Upper lobe of left lung (tissue), 6 donors: ENCODE data around the gene REM1. TPM values are rescaled to one million over a fixed set of nuclear protein-coding genes. Genes with fewer than 3 reads are reported as not detected.

Experiments used
- ATAC-seq, 2 donors: fragments of 200-7000 bp; cut with Tn5 transposase; one replicate each; pipeline ENCODE4 v1.9.1; 2022; ENCODE audit warnings: mild to moderate bottlenecking in 2 of 2, moderate library complexity in 2 of 2; ENCODE audit not compliant: low FRiP score in 2 of 2
- DNase-seq, 2 donors: peaks; one replicate each; pipeline ENCODE4 v3.0.0-alpha.2; 2019 to 2020
- H3K27ac ChIP-seq, 4 donors: fragments of 200-600 bp; sonication (generic); one replicate each; pipeline ENCODE4 v1.5.1; 2016 to 2019
- H3K27me3 ChIP-seq, 4 donors: fragments of 200-600 bp; sonication (generic); one replicate each; pipeline ENCODE4 v1.5.1; 2017 to 2019
- H3K36me3 ChIP-seq, 4 donors: fragments of 200-600 bp; sonication (generic); one replicate each; pipeline ENCODE4 v1.5.1; 2016 to 2019
- H3K4me1 ChIP-seq, 4 donors: fragments of 200-600 bp; sonication (generic); one replicate each; pipeline ENCODE4 v1.5.1; 2018 to 2019
- H3K4me3 ChIP-seq, 4 donors: fragments of 200-600 bp; sonication (generic); one replicate each; pipeline ENCODE4 v1.5.1; 2017 to 2019; ENCODE audit warnings: mild to moderate bottlenecking in 2 of 4, moderate library complexity in 1 of 4
- H3K9me3 ChIP-seq, 4 donors: fragments of 200-600 bp; sonication (generic); one replicate each; pipeline ENCODE4 v1.5.1; 2018 to 2019
- EP300 ChIP-seq, 4 donors: sonication (generic); formaldehyde crosslinking; IDR thresholded peaks; one replicate each; pipeline ENCODE4 v1.5.1; 2017; ENCODE audit warnings: antibody characterized with exemption in 4 of 4, control low read depth in 2 of 4
- POLR2A ChIP-seq, 4 donors: fragments of 450-650 bp; IDR thresholded peaks; one replicate each; pipeline ENCODE4 v1.5.1; 2016 to 2017; ENCODE audit warnings: antibody characterized with exemption in 4 of 4, mild to moderate bottlenecking in 2 of 4
- POLR2AphosphoS5 ChIP-seq, 2 donors: sonication (generic); formaldehyde crosslinking; IDR thresholded peaks; one replicate each; pipeline ENCODE4 v1.5.1; 2017; ENCODE audit warnings: antibody characterized with exemption in 2 of 2
- WGBS, 2 donors: methylation state at CpG; one replicate each; pipeline ENCODE4 v1.1.5; 2017 to 2018; 5-methylcytosine and 5-hydroxymethylcytosine counted together
- total RNA-seq, 6 donors: library from RNA; depleted of rRNA in 4 of 6; stranded (reverse); fragments of >200 nt in 4 of 6; gene quantifications; one replicate each; pipeline versions ENCODE4 v1.1.0 to v1.2.1, GENCODE V29; 2016 to 2021
- TF ChIP-seq, protein P1 (sequence below), 6 experiments: fragments of 450-650 bp in 4 of 6; fragments of 200-600 bp in 2 of 6; sonication (generic) in 2 of 6; IDR thresholded peaks; one replicate each; pipeline ENCODE4 v1.5.1; 2016 to 2019; ENCODE audit warnings: antibody characterized with exemption in 6 of 6
- donor health status: DM: no; HTN: no; CAD: no; lungs with moderate emphysema.
- donor health status: DM: no; HTN: yes; CAD: no; lungs with severe emphysema.

The REM1 gene
- total RNA-seq, 6 donors from 2014 or later: 0.30 to 9.5 (median 2.2) TPM

GRCh38 chr20:31488115-31488514 is 13.0 kb downstream of the REM1 start:
- H3K4me3 ChIP-seq: no peak overlapping the region
- H3K9me3 ChIP-seq: peaks cover 0 to 4% (median 0%) of the 10 kb centered on the region in 4 donors
- TF ChIP-seq POLR2AphosphoS5 (IDR thresholded peaks at IDR 0.05): no peak
- no peak for TF ChIP-seq EP300 (IDR thresholded peaks at IDR 0.05)
- TF ChIP-seq, protein P1, sequence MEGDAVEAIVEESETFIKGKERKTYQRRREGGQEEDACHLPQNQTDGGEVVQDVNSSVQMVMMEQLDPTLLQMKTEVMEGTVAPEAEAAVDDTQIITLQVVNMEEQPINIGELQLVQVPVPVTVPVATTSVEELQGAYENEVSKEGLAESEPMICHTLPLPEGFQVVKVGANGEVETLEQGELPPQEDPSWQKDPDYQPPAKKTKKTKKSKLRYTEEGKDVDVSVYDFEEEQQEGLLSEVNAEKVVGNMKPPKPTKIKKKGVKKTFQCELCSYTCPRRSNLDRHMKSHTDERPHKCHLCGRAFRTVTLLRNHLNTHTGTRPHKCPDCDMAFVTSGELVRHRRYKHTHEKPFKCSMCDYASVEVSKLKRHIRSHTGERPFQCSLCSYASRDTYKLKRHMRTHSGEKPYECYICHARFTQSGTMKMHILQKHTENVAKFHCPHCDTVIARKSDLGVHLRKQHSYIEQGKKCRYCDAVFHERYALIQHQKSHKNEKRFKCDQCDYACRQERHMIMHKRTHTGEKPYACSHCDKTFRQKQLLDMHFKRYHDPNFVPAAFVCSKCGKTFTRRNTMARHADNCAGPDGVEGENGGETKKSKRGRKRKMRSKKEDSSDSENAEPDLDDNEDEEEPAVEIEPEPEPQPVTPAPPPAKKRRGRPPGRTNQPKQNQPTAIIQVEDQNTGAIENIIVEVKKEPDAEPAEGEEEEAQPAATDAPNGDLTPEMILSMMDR (IDR thresholded peaks at IDR 0.05): no peak
- TF ChIP-seq POLR2A (IDR thresholded peaks at IDR 0.05): no peak
- H3K36me3 ChIP-seq: no peaks in the 10 kb centered on the region
- 86 to 91% methylated on average over 1 to 2 of the region's 2 CpGs for WGBS, 2 donors
- H3K4me1 ChIP-seq: peaks cover 0 to 7% (median 3%) of the 10 kb centered on the region in 4 donors
- DNase-seq (no peak), ATAC-seq (no peak)
- H3K27me3 ChIP-seq: peaks cover 0 to 7% (median 3%) of the 10 kb centered on the region in 4 donors
- no peak overlapping the region for H3K27ac ChIP-seq

DNA sequence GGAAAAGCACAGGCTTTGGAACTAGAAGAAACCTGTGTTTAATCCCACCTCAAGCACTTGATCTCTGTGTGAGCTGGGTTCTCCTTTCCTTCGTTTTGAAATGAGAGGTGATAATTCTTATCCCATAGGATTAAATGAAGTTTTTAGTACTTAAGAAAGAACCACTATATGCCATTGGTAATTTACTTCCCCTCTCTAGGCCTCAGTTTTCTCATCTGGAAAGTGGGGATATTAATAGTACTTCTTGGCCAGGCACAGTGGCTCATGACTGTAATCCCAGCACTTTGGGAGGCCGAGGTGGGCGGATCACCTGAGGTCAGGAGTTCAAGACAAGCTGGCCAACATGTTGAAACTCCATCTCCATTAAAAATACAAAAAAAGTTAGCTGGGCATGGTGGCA is 14.1 kb downstream of the REM1 start:
- H3K4me3 ChIP-seq: no peak overlapping the region
- no peak for ATAC-seq
- peaks cover 0 to 7% (median 3%) of the 10 kb centered on the region in 4 donors for H3K4me1 ChIP-seq
- peaks cover 0 to 6% (median 2%) of the 10 kb centered on the region in 4 donors for H3K27me3 ChIP-seq
- DNase-seq: no peak
- peaks cover 0 to 3% (median 0%) of the 10 kb centered on the region in 4 donors for H3K9me3 ChIP-seq
- WGBS, 2 donors: 78 to 88% methylated on average over 3 of the region's 3 CpGs
- no peaks in the 10 kb centered on the region for H3K36me3 ChIP-seq
- TF ChIP-seq, protein P1 (IDR thresholded peaks at IDR 0.05): no peak
- TF ChIP-seq POLR2AphosphoS5 (IDR thresholded peaks at IDR 0.05) (no peak), POLR2A (IDR thresholded peaks at IDR 0.05) (no peak), EP300 (IDR thresholded peaks at IDR 0.05) (no peak)
- no peak overlapping the region for H3K27ac ChIP-seq

DNA sequence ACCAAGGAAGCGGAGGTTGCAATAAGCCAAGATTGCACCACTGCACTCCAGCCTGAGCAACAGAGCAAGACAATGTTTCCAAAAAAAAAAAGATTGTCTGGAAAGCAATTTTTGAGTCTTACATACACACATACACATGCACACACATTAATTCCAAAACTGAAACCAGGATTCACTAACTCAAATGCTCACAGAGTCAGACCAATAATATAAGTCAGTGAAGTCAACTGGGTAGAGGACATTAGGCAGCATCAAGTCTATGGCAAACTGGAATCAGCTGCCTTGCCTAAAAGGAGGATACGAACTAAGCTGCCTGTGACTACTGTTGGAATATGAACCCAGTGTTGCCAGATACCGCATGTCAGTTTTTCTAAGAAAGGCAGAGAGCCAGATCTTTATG is 15.7 kb downstream of the REM1 start:
- Histone ChIP-seq H3K27me3 (no peaks in the 10 kb centered on the region), H3K9me3 (no peaks in the 10 kb centered on the region), H3K4me1 (peaks cover 0 to 4% (median under 1%) of the 10 kb centered on the region in 4 donors), H3K4me3 (no peak overlapping the region), H3K27ac (no peak overlapping the region), H3K36me3 (no peaks in the 10 kb centered on the region)
- ATAC-seq: no peak
- 89 to 93% methylated on average over 3 of the region's 3 CpGs for WGBS, 2 donors
- no peak for DNase-seq
- TF ChIP-seq POLR2A (IDR thresholded peaks at IDR 0.05) (no peak), EP300 (IDR thresholded peaks at IDR 0.05) (no peak), POLR2AphosphoS5 (IDR thresholded peaks at IDR 0.05) (no peak)
- TF ChIP-seq, protein P1 (IDR thresholded peaks at IDR 0.05): no peak

DNA sequence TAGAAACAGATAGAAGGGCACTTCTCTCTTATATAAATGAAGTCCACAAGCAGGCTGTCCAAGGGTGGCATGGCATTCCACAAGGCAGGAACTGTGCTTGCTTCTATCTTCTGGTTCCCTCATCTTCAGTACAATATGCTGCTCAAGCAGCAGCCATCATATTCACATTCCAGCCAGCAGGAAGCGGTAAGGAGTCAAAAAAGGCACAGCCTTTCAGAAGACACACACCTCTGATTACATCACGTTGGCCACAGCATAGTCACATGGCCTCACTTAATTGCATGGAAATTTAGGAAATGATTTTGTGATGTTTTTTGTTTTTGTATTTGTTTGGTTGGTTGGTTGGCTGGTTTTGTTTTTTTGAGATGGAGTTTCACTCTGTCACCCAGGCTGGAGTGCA is 19.0 kb downstream of the REM1 start:
- Histone ChIP-seq H3K9me3 (no peaks in the 10 kb centered on the region), H3K27ac (no peak overlapping the region), H3K4me1 (no peaks in the 10 kb centered on the region), H3K36me3 (no peaks in the 10 kb centered on the region), H3K27me3 (no peaks in the 10 kb centered on the region), H3K4me3 (no peak overlapping the region)
- 33 to 46% methylated on average over 2 of the region's 2 CpGs for WGBS, 2 donors
- DNase-seq (no peak), ATAC-seq (no peak)
- TF ChIP-seq POLR2A (IDR thresholded peaks at IDR 0.05): no peak
- TF ChIP-seq, protein P1 (IDR thresholded peaks at IDR 0.05): peak in 4 of 6 experiments; percentile 11 to 34 (median 19)

- H3K4me1 ChIP-seq: no peaks in the 10 kb centered on the region
- H3K27ac ChIP-seq: peak overlapping the region in 3 of 4 donors; percentile 53 to 67 (median 59)
- 21 to 49% methylated on average over 8 to 14 of the region's 15 CpGs for WGBS, 2 donors
- H3K4me3 ChIP-seq: no peak overlapping the region
- TF ChIP-seq, protein P1 (IDR thresholded peaks at IDR 0.05): no peak
- peak in 1 of 2 donors; percentile 51 for TF ChIP-seq POLR2AphosphoS5 (IDR thresholded peaks at IDR 0.05)
- DNase-seq (no peak), ATAC-seq (peak; percentile 73 to 84)
- no peaks in the 10 kb centered on the region for H3K36me3 ChIP-seq
- no peaks in the 10 kb centered on the region for H3K27me3 ChIP-seq
- no peaks in the 10 kb centered on the region for H3K9me3 ChIP-seq
Measured at GRCh38 chr20:31496761-31497295, 21.7 kb downstream of the REM1 start.
